AG20443 (cell line): ENCODE data around the gene LMO4.
A peak's percentile ranks its signal among the peaks of the same experiment; 100 is the strongest.

ENCODE experiments used
- DNase-seq: peaks from one replicate; pipeline ENCODE4 v3.0.0; 2012; ENCODE audit warnings: low spot score, mixed read lengths

The LMO4 gene

DNA sequence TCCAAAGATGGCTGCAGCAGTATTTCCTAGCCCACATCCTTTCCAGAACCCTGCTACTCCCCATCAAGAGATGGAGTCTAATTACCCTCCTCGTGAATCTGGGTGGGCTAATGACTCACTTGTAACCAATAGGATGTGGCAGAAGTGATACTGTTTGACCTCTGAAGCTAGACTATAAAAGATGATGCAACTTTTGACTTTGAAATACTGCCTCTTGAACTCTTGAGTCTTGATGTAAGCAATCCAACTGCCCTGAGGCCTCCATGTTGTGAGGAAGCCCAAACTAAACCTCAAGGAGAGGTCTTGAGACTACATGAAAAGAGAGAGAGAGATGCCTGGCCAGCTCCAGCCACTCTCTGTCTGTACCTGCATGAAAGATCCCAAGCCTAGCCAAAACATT lies 29.5 kb downstream of the LMO4 start:
- no peak for DNase-seq

DNA sequence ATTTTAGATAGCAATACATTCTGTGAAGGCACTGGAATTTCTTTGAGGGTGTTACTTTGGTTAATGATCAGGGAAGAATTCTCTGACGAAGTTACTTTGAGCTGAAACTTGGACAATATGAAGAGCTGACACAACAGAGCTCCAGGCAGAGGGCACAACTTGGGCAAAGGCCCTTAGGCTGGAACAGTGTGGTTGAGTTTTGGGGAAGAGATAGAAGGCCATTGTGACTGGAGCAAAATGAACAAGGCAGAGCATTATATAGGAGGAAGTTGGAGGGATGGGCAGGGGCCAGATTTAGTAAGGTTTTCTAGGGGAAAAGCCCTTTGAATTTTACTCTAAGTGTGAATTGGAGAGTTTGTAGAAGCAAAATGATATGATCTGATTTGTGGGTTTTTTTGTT lies 30.9 kb downstream of the LMO4 start:
- no peak for DNase-seq

DNA sequence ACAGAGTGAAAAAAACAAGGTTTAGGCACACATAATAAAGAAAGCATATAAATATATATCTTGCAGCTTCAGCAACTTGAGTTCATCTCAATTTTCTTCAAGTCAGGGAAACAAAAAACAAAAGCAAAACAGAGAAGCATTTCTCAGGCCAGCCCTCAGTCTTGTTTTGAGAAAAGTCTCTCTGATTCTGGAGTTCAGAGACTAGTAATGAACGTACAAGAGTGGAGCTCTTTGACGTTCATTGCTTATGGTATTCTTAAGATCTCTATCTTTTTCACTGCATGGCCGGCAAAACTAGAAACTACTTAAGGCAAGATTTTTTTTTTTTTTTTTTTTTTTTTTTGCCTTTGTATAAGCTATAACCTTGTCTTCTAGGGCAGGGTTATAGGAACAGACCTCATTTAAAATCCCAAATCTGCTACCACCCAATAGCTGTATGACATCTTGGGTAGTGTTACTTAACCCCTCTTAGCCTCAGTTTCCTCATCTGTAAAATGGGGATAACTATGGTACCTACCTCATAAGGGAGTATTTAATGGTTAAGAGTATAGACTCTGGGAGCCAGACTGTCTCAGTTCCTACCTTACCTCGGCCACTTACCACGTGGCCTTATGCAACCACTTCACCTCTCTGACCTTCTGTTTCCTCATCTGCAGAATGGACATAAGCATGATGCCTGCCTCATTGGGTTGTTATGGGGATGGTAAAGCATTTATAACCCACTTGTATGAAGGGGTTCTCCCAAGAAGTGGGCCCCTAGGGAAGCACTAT lies 33.6 kb downstream of the LMO4 start:
- no peak for DNase-seq

DNA sequence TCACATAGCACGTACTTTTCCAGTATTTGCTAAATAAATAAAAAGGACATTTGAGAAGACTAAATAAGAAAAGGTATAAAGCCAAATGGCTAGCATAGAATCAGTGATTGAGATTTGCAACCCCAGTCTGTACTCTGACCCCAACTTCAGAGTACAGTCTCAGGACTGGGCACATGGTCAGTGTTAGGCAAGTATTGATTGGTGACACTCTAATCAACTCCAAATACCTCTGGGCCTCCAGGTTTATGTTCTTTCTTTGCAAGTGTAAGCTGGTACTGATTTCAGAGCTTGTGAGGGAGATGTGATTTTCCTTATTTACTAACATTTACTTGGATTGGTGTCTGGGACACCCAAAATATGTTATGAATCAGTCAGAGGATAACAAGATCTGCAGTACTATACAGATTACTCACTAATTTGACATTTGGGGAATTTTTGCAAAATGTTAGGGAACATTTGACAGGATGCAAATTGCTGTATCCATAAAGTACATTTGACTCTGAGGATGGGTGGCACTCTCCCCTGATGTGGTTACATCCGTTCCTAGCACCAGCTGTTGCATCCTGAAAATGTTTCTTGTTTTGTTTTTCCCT lies 34.2 kb downstream of the LMO4 start:
- peak; percentile 20 for DNase-seq

DNA sequence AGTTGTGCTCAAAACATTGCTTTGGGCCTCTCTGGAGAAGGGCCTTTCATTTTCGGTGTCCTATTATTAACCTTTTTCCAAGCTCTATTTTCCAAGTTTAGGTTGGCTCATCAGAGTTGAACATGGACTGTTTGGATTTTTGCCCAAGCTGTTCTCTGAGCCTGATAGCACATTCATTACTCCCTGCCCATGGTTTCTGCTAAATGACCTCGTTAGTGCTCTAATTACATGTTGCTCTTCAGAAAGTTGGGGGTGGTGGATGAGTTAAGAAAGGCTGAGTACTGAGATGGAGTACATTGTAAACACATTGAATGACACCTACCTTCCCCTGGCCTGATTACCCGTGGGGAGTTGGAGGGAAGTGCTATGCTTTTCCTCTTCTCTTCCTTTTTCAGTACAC lies 38.9 kb downstream of the LMO4 start:
- DNase-seq, result no peak

DNA sequence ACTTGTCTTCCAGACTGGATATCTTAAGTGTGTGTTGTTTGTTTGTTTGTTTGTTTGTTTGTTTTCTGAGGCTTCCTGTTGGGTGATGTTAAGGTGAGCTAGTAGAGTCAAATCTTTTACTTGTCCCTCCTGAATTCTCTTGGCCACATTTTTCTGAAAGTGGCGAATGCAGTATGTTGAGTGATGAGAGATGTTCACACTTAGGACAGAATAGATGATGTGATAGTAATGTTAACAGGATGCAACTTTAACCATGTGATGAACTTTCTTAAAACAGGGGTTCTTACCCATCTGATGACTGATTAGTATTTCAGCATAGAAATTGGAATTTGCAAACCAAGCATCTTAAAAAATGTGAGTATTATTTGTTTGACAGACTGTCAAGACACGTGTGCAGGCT lies 40.2 kb downstream of the LMO4 start:
- no peak for DNase-seq

DNA sequence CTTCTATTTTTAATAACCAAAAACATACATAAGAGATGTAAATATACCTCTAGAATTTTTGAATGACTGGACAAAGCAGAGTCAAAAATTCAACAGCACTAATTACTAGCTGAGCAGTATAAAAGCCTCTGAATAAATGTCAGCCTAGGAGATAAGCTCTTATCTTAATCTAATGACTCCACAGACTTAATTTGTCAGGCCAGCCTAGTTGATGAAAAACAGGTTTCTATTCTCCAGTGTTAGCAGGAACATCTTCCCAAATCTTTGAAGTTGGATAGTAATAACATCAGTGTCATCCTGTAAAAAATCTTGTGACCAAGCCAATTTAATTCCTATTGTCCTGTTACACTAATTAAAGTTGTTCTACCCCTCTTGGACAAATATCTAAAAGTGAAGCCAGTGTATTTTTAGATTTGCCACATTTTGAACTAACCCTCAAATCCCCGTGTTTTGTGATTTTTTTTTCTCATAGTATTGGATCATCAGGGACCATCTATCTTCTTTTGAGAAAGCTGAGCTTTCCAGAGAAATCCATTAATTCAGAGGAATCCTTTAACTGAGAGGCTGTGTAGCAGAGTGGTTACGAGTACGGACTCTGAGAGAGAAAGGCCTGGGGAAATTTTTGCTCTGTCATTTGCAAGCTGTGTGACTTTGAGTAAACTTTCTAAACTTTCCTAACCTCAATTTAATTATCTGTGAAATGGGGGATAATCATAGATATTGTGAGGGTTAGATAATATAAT lies 41.2 kb downstream of the LMO4 start:
- DNase-seq, result no peak

DNA sequence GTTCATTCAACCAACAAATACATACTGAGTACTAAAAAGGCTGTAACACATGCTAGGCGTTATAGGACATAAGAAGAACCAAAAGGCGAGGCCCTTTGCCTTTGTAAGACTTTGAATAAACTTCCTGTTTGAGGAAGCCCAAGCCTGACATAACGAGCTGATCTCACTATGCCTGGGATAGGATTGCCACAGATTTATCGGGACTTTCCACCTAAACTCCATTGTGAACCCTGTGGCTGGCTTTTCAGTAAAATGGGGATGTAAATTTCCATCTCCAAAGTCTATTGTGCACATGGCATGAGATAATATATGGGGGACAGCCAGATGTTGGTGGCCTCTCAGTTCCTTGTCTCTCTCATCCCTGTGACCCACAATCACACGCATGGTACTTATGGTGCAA lies 41.9 kb downstream of the LMO4 start:
- no peak for DNase-seq

DNA sequence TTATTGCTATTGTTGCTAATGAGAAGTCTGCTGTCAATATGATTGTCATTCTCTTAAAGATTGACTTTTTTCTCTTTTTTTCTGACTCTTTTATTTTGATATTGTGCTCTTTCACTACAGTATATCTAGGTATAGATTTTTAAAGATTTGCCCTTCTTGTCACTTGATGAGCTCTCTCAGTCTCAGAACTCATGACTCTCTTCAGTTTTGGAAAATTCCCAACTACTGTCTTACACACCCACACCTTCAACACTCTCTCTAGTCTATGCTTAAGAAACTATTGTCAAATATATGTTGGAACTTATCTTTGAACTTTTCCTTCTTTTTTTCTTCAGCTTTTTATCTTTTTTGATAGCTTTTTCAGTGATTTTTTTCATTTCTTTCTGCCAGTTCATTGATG lies 50.6 kb downstream of the LMO4 start:
- DNase-seq, result no peak

DNA sequence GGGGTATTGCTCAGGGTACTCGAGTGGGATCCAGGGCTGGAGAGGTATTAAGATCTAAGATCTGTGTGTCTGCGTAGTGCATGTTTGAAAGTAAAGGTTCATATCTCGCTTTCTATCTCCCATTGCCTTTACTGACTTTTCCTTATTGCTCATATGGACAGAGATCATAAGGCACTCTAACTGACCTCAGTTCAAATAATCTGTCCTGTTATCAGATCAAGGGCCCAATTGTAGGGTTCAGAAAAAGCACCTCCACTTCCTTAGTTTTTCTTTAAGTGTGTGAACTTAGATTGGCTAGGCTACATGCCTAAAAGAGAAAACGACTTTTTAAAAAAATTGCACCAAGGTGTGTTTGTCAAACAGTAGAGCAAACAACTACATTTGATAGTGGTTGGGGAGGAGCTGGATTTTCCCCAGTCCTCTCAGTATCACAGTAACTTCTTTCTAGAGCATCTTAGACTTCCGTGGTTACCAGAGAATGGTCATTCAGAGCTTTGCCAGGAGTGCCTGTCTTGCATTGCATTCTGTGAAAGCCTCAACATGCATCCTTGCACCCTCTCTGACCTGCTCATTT lies 57.6 kb downstream of the LMO4 start:
- no peak for DNase-seq

DNA sequence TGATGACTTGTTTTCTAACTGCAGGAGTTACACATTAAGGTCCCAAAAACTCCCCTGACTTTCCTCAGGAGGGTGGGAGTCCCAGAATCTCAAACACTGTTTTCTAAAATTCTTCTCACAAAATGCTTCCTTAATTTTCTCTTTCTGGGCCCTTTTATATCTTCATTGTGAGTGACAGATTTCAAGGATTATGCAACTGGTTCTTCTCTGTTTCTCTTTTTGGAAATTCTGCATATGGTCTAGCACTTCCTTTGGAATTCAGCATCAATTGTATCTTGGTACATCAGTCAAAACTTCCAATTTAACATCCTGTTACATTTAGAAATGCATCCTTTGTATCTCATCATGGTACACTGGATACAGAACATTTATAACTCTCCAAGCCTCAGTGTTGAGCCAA lies 59.7 kb downstream of the LMO4 start:
- DNase-seq, result no peak

DNA sequence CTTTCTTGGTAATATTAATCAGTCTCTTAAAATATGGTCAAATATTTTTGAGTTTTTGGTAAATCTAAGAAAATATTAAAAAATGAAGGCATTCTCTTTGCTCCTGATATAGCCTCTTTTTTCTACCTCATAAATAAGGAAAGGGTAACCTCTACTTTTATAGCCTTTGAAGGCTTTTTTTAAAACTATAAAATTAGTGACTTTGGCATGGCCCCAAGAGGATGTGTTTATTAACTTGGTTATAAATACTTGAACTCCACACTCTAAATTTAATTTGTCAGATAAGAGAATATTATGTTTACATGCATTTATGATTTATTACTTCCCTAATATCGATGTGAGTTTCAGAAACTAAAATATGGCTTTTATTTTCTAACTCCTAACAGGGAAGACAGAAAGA lies 60.3 kb downstream of the LMO4 start:
- DNase-seq, result no peak

DNA sequence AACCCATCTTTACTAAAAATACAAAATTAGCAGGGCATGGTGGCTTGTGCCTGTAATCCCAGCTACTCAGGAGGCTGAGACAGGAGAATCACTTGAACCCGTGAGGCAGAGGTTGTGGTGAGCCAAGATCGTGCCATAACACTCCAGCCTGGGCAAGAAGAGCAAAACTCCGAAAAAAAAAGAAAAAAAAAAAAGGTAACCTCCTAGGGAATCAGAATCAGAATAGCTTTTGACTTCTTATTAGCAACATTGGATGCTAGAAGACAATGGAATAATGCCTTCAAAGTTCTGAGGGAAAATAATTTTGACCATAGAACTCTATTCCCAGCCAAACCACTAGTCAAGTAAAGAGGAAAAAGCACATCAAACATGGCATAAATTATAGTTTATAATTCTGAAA lies 60.9 kb downstream of the LMO4 start:
- DNase-seq, result no peak

DNA sequence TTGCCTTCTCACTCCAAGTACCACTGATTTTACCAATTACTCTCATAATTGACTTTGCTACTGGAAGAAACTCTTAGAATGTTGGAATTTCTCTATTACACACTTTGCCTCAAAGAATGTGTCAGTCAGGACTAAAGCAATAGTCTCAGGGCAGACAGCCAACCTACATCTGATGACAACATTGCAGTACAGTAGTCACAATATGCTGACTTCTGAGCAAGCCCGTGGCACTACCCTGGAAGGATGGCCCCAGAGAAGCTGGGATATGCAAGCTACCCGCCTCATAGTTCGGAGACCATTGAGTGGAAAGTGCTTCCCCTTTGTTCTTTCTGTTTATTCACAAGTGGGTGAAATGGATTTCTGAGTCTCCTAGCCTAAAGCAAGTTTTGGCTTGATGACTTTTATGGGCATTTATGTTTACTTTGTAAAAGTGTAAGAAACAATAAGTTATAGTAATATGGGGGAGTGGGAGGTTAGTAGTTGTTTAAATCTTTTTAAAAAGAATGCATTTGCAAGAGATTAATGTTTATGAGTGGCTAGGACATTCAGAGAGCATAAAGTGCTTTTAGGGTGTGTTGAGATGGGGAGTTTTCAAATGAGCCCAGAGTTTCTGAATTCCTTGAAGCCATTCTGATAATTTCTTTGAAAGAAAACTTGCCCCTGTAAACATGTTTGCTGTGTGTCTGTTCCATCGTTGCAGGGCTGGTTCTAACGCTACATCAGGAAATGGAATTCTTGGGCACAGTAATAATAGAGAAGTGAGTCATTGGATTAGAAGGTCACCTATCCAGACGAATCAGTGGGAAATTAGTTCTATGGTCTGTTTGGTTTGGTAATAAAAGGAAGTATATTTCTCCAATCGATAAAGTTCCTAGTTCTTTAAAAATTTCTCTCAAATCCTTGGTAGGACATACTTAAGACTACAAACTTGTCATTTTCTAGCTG lies 63.8 kb downstream of the LMO4 start:
- DNase-seq, result peak; percentile 60

DNA sequence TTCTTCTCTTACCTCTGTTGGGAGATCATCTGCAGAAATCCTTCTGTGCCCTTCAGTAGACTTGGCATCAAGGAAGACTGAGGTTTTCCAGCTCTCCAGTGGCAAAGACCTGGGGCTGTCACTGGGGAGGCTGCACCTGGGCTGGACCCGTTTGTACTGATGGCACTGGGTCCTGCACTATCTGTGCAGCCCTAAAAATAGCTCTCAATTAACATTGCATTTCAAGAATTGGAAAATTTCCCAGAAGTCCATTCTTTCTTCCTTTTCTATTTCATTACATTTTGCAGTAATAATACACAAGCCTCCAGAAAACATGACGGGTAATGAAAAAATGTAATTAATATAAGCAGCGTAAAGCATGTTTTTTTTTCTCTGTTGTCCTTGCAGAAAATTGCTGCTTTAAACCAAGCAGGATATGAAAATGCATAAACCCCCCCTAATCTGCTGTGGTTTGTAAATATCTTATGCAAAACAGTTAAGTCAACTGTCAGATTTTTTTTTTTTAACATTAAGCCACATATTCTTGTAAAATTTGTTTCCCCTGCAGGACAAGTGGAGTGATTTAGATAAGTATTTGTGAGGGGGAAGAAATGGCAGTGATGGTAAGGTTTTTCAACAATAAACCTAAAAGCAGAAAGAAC lies 64.9 kb downstream of the LMO4 start:
- DNase-seq, result no peak

DNA sequence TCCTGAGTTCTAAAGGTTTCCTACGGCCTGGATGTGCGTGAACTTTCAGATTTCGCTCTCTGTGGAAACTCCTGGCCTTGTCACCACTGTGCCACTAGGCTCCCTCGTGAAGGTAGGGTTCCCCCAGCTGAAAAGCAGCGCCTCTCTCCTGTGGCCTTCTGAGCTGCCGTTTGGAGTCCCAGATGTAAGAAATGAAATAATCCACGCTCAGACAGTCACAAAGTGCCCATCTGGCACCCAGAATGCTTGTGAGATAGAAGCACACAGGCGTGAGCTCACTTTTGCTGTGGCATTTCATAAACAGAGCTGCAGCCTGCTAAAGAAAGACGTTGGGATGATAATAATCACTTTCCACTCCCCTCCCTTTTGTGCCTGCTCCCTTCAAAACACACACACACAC lies 65.8 kb downstream of the LMO4 start:
- DNase-seq, result no peak

DNA sequence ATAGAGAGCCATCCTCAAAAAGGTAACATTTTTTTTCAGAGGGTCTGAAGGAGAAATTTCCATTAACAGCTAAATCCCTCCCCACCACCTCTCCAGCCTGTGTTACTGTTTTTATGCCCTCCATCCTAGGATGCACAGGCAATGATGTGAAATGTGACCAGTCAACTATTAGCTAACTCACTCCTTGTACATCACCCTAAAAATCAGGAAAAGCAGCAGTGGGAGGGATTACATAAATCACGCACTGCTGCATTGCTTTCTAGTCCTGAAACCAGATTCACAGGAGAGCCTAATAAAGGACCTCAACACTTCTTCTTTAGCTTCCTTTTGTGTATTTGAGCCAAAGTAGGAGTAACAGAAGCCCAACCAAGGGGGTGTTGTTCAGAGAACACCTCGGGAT lies 66.3 kb downstream of the LMO4 start:
- DNase-seq, result no peak
